Breast epithelium (tissue), 3 donors: ENCODE results near the gene ENO1.

Experiments
- CTCF ChIP-seq, 3 donors: fragments of 450-650 bp; IDR thresholded peaks; one replicate each; pipeline ENCODE4 v1.5.1; 2016 to 2017; ENCODE audit warnings: antibody characterized with exemption in 3 of 3, mild to moderate bottlenecking in 3 of 3, moderate library complexity in 3 of 3
- POLR2AphosphoS5 ChIP-seq, 3 donors: sonication (generic); formaldehyde crosslinking; IDR thresholded peaks; one replicate each; pipeline ENCODE4 v1.6.1; 2017; ENCODE audit warnings: antibody characterized with exemption in 3 of 3

- no peak for TF ChIP-seq CTCF (IDR thresholded peaks at IDR 0.05)
- TF ChIP-seq POLR2AphosphoS5 (IDR thresholded peaks at IDR 0.05): no peak
Measured at GRCh38 chr1:8815582-8816151, 62.8 kb downstream of the ENO1 start.
